Esophagus muscularis mucosa (tissue), 4 donors: Measurements from ENCODE around the gene TAF7L. TPM values are rescaled to one million over a fixed set of nuclear protein-coding genes. Genes with fewer than 3 reads are reported as not detected.
"Not testable (repeated sequence)": the region's sequence is repeated elsewhere in the genome, so short reads cannot be mapped to it uniquely, and the experiment has no call there.

Experiments
- DNase-seq: peaks from one replicate; pipeline ENCODE4 v3.0.0-alpha.2; 2017; ENCODE audit errors: extremely low spot score
- H3K27ac ChIP-seq, 4 donors: fragments of 200-600 bp; sonication (generic); replicated peaks in 1 of 4; 1 replicate in 3 of 4; 2 replicates in 1 of 4; pipeline ENCODE4 v1.5.1; 2016 to 2019; ENCODE audit warnings: mild to moderate bottlenecking in 1 of 4
- H3K27me3 ChIP-seq, 4 donors: fragments of 200-600 bp; sonication (generic); one replicate each; pipeline versions ENCODE4 v1.5.1 to v1.6.0; 2016 to 2019
- H3K36me3 ChIP-seq, 4 donors: fragments of 200-600 bp; sonication (generic); one replicate each; pipeline ENCODE4 v1.5.1; 2016 to 2019
- H3K4me1 ChIP-seq, 4 donors: fragments of 200-600 bp; sonication (generic); one replicate each; pipeline ENCODE4 v1.5.1; 2016 to 2019
- H3K4me3 ChIP-seq, 4 donors: fragments of 200-600 bp; sonication (generic); 1 replicate in 2 of 4; 2 replicates in 2 of 4; pipeline ENCODE4 v1.5.1; 2016 to 2019; ENCODE audit warnings: mild to moderate bottlenecking in 4 of 4, moderate library complexity in 1 of 4
- H3K9me3 ChIP-seq, 4 donors: fragments of 200-600 bp; sonication (generic); 1 replicate in 3 of 4; 2 replicates in 1 of 4; pipeline ENCODE4 v1.5.1; 2016 to 2019
- CTCF ChIP-seq, 3 experiments: fragments of 200-600 bp in 2 of 3; fragments of 450-650 bp in 1 of 3; sonication (generic) in 2 of 3; IDR thresholded peaks; one replicate each; pipeline ENCODE4 v1.5.1; 2017 to 2019; ENCODE audit warnings: antibody characterized with exemption in 3 of 3, mild to moderate bottlenecking in 2 of 3, moderate library complexity in 1 of 3
- EP300 ChIP-seq: sonication (generic); formaldehyde crosslinking; IDR thresholded peaks from one replicate; pipeline ENCODE4 v1.6.1; 2017; ENCODE audit warnings: antibody characterized with exemption
- POLR2A ChIP-seq: fragments of 450-650 bp; IDR thresholded peaks from one replicate; pipeline ENCODE4 v1.6.1; 2017; ENCODE audit warnings: antibody characterized with exemption, moderate library complexity, mild to moderate bottlenecking, low read depth
- POLR2AphosphoS5 ChIP-seq, 2 donors: sonication (generic); formaldehyde crosslinking; IDR thresholded peaks; one replicate each; pipeline ENCODE4 v1.6.1; 2017; ENCODE audit warnings: antibody characterized with exemption in 2 of 2
- WGBS: methylation state at CpG from one replicate; pipeline ENCODE4 v1.1.5; 2018; 5-methylcytosine and 5-hydroxymethylcytosine counted together
- intact Hi-C: fragments of 100-400 bp; cut with DNase I; formaldehyde crosslinking; loops from one replicate; pipeline ENCODE4 v1.15.1; 2023
- total RNA-seq, 4 donors: library from RNA; depleted of rRNA; stranded (reverse); fragments of >200 nt; gene quantifications; one replicate each; pipeline versions ENCODE4 v1.1.0 to v1.2.1, GENCODE V29; 2016

The TAF7L gene
- total RNA-seq = under 1 TPM in 1 of 4 donors, not detected in 3; 0.13 TPM

DNA sequence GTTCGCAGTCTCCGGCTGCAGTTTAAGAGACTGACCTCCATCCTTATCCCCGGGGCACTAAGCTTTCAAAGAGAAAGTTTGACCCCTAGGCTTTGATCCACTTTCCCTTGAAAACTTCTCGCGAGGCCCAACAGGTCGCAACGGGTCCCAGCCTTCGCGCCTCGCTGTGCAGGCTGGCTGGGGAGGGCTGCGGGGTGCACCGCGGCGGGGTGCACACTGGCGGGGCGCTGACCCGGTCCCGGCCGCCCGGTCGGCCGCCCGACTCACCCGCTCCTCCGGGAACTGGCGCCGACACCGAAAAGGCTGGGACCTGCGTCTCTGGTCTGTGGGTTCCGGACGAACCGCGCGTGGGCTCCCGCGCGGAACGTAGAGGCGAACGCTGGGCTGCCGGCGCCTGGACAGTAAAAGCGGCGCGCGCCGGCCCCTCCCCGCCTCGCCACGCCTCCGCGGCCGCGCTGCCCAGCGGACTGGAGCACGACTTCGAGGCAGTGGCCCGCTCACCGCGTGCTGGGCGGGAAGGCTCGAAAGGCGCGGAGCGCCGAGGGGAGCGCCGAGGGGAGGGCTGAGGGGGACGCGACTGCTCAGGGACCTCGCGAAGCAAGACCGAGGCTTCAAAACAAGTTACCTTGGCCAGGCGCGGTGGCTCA, at the start of gene TAF7L:
Gene TAF7L (minus strand): TSS at position 378 of the 647 bp plus-strand sequence. CDS start 3,791 bp downstream, outside the sequence.
- WGBS = 67% methylated on average over 31 of the region's 75 CpGs
- intact Hi-C loops = no loop called here
- TF ChIP-seq POLR2A (no peak), CTCF (IDR thresholded peaks at IDR 0.05) (no peak), POLR2AphosphoS5 (IDR thresholded peaks at IDR 0.05) (no peak), EP300 (no peak)
- Histone ChIP-seq H3K9me3 (no peaks in the 10 kb centered on the region), H3K27ac (no peak within 1 kb of the TSS), H3K36me3 (no peaks in the 10 kb centered on the region), H3K4me3 (peak within 1 kb of the TSS; percentile 27 to 48 (median 34)), H3K4me1 (peaks cover 0 to 9% (median 6%) of the 10 kb centered on the region in 4 donors), H3K27me3 (peaks cover 0 to 10% (median 2%) of the 10 kb centered on the region in 4 donors)
- DNase-seq = no peak

GRCh38 chrX:101337776-101338271, 46.7 kb upstream of the TAF7L start:
- Histone ChIP-seq H3K27ac (no peak overlapping the region), H3K4me1 (no peaks in the 10 kb centered on the region), H3K27me3 (no peaks in the 10 kb centered on the region), H3K4me3 (no peak overlapping the region), H3K9me3 (no peaks in the 10 kb centered on the region), H3K36me3 (no peaks in the 10 kb centered on the region)
- intact Hi-C loops = no loop called here
- no peak for DNase-seq
- TF ChIP-seq EP300 = no peak
- no peak for TF ChIP-seq CTCF (IDR thresholded peaks at IDR 0.05)
- no peak for TF ChIP-seq POLR2A
- TF ChIP-seq POLR2AphosphoS5 (IDR thresholded peaks at IDR 0.05) = no peak
- 86% methylated on average over 4 of the region's 4 CpGs for WGBS

DNA sequence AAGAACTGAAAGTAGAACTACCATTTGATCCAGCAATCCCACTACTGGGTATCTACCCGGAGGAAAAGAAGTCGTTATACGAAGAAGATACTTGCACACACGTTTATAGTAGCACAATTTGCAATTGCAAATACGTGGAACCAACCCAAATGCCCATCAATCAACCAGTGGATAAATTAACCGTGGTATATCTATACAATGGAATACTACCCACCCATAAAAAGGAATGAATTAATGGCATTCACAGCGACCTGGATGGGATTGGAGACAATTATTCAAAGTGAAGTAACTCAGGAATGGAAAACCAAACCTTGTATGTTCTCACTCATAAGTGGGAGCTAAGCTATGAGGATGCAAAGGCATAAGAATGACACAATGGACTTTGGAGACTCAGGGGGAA, 43.2 kb upstream of the TAF7L start:
- 64% methylated on average over 7 of the region's 7 CpGs for WGBS

DNA sequence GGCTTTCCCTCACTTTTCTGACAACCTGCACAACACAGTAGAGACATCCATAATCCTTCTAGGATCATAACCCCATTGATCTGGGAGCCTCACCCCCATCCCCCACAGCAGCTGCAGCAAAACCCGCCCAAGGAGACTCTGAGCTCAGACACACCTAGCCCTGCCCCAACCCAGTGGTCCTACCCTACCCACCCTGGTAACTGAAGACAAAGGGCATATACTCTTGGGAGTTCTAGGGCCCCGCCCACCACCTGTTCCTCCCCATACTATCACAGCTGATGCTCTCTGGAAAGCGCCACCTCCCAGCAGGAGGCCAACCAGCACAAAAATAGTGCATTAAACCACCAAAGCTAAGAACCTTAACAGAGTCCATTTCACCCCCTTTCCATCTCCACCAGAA, 35.5 kb upstream of the TAF7L start:
- H3K4me3 ChIP-seq, DNase-seq, intact Hi-C loops, H3K27ac ChIP-seq, H3K9me3 ChIP-seq, H3K4me1 ChIP-seq, H3K27me3 ChIP-seq, H3K36me3 ChIP-seq: not testable (repeated sequence)
- whole genome bisulfite sequencing = 83% methylated on average over 3 of the region's 3 CpGs

More for the DNA sequence above, 43.2 kb upstream of the TAF7L start:
- H3K4me1 ChIP-seq, H3K4me3 ChIP-seq, H3K9me3 ChIP-seq, H3K27me3 ChIP-seq, H3K36me3 ChIP-seq, intact Hi-C loops, H3K27ac ChIP-seq, DNase-seq: not testable (repeated sequence)

DNA sequence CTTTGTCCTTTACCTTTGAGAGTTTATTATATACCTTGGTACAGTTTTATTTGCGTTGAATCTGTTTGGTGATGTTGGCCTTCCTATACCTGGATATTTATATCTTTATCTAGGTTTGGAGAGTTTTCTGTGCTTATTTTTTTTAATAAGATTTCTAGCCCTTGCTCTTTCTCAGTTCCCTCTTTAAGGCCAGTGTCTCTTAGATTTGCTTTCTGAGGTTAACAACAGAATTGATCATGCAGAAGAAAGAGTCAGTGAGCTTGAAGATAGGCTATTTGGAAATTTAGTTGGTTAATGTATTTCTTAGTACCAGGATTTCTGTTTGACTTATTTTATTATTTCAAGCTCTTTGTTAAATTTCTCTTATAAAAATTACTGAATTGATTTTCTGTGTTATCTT, 12.7 kb upstream of the TAF7L start:
- no peak overlapping the region for H3K4me3 ChIP-seq
- intact Hi-C loops = no loop called here

GRCh38 chrX:101295603-101296002, 4.5 kb upstream of the TAF7L start:
- H3K27me3 ChIP-seq = peaks cover 0 to 10% (median 2%) of the 10 kb centered on the region in 4 donors
- intact Hi-C loops, H3K36me3 ChIP-seq, H3K27ac ChIP-seq, DNase-seq, H3K4me1 ChIP-seq, H3K4me3 ChIP-seq, H3K9me3 ChIP-seq: not testable (repeated sequence)
- WGBS = 88% methylated on average over 3 of the region's 3 CpGs

More for the DNA sequence above, 12.7 kb upstream of the TAF7L start:
- no peak for DNase-seq
- WGBS = 78% methylated on average over 1 of the region's 1 CpG
- Histone ChIP-seq H3K9me3 (no peaks in the 10 kb centered on the region), H3K27ac (no peak overlapping the region), H3K36me3 (no peaks in the 10 kb centered on the region), H3K27me3 (no peaks in the 10 kb centered on the region), H3K4me1 (no peaks in the 10 kb centered on the region)
- TF ChIP-seq POLR2AphosphoS5 (IDR thresholded peaks at IDR 0.05) (no peak), CTCF (IDR thresholded peaks at IDR 0.05) (no peak), POLR2A (no peak), EP300 (no peak)
